GM19099 (cell line): ENCODE measurements around the gene DPM3.

ENCODE experiments used
- POLR2A ChIP-seq: IDR thresholded peaks from 3 replicates; pipeline ENCODE4 v1.6.1; 2011; ENCODE audit warnings: low read depth; ENCODE audit not compliant: insufficient read length; ENCODE audit errors: extremely low read depth

The DPM3 gene

GRCh38 chr1:155104605-155105534 lies 35.5 kb downstream of the DPM3 start:
- TF ChIP-seq POLR2A = no peak

GRCh38 chr1:155103325-155103724 lies 37.0 kb downstream of the DPM3 start:
- no peak for TF ChIP-seq POLR2A

GRCh38 chr1:155099331-155099730 lies 41.0 kb downstream of the DPM3 start:
- no peak for TF ChIP-seq POLR2A

- TF ChIP-seq POLR2A = no peak
Measured at GRCh38 chr1:155094622-155094948, 45.7 kb downstream of the DPM3 start.

- no peak for TF ChIP-seq POLR2A
Measured at GRCh38 chr1:155093911-155094621, 46.3 kb downstream of the DPM3 start.

- TF ChIP-seq POLR2A = no peak
Measured at GRCh38 chr1:155092641-155093040, 47.7 kb downstream of the DPM3 start.

- TF ChIP-seq POLR2A = no peak
Measured at GRCh38 chr1:155092131-155092530, 48.2 kb downstream of the DPM3 start.

GRCh38 chr1:155091071-155092051 lies 49.0 kb downstream of the DPM3 start:
- TF ChIP-seq POLR2A = no peak
